ENCODE results near the gene LSMEM2. TPM values are rescaled to one million over a fixed set of nuclear protein-coding genes. Genes with fewer than 3 reads are reported as not detected.

Gene LSMEM2
- not detected in 2 replicates for total RNA-seq

DNA sequence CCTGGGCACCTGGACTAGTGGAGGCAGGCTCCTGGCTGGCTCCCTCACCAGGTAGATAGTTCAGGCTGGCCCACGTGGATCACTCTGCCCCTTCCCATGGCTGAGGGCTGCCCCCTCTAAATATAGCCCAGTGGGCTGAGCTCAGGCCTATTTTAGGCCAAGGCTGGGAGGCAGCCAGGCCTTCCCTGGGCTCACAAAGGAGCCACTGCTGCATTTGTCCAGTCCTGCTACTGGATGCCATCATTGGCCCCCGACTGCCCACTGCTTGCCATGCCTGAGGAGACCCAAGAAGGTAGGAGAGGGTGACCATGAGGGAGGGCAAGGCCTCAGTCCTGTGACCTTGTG is at the start of gene LSMEM2:
Gene LSMEM2 (plus strand): TSS at position 208 of the 345 bp plus-strand sequence. CDS start 27 bp downstream, at position 235.

DNA sequence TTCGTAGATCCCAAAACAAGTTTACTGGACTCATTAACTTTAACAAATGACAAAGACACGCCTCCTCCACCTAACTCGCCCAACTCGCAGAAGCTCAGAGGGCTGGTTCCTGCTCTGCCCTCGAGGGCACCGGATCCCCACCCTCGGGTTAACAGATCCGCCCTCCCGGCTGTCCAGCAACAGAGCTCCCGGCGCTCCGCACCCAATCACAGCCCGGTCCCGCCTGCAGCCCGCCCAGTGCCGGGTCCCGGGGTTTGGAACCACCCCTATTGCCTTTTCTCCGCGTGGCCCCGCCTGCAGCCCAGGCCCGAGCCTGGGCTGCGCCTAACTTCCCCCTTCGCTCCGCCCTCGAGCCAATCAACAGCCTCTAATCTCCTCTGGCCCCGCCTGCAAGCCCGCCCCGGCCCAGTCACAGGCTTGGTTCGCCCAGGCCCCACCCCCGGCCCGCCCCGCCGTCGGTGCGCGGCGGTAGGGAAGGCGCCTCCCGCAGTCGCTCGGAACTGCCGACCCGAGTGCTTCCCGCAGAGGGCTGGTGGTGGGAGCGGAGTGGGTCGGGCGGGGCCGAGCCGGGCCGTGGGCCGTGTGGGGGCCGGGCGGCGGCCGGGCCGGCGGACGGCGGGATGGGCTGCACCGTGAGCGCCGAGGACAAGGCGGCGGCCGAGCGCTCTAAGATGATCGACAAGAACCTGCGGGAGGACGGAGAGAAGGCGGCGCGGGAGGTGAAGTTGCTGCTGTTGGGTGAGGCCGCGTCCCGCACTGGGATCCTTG is 43.0 kb upstream of the LSMEM2 start, which contains the start of gene GNAI2:
Gene GNAI2 (plus strand): TSS at position 489 of the 768 bp plus-strand sequence. CDS start 132 bp downstream, at position 621.

GRCh38 chr3:50268703-50269451 is 10.0 kb upstream of the LSMEM2 start, which contains the start of gene SEMA3B:
Gene SEMA3B, plus strand, starts transcription at chr3:50269147. Its CDS starts 94 bp downstream, at chr3:50269241.

DNA sequence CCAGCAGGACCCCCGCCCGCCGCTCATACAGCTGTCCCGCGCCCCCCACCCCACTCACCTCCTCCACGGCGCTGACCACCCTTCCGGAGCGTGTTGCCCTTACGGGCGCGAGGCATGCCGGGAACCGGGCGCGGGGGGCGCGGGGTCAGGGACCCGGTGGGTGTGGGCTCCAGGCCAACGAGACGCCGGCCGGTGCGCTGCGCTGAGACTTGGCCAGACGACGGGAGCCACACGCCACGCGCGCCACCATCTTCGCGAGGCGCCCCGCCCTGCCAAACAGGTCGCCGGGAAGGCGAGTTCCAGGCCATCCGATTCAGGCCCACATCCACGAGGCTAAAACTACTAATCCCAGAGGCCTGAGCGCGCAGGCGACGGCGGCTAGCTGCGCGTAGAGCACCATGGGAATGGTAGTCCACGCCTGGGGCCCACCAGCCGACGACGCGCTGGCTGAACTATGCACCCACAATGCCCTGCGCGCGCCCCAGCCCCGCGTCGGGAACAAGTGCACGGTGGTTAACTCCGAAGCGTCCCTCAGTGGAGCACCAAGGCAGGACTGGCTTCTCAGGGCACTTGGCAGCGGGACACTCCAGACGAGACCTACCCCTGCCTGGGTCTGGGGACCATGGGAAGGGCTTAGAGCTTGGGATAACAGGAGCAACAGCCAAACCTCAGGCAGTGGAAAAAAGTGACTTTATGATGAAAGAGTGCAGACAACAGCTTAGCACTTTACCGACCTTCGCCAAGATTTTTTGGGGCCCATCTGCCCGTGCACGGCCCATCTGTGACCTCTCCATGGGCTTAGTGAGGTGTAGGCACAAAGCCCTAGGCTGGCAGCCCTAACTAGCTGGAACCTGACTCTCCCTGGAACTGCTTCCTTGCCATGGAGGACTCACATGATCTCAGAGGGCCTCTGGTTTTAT is 13.5 kb downstream of the LSMEM2 start, which contains the start of gene IFRD2:
Gene IFRD2 (minus strand): TSS at position 271 of the 920 bp plus-strand sequence. CDS start 155 bp downstream, at position 116.

DNA sequence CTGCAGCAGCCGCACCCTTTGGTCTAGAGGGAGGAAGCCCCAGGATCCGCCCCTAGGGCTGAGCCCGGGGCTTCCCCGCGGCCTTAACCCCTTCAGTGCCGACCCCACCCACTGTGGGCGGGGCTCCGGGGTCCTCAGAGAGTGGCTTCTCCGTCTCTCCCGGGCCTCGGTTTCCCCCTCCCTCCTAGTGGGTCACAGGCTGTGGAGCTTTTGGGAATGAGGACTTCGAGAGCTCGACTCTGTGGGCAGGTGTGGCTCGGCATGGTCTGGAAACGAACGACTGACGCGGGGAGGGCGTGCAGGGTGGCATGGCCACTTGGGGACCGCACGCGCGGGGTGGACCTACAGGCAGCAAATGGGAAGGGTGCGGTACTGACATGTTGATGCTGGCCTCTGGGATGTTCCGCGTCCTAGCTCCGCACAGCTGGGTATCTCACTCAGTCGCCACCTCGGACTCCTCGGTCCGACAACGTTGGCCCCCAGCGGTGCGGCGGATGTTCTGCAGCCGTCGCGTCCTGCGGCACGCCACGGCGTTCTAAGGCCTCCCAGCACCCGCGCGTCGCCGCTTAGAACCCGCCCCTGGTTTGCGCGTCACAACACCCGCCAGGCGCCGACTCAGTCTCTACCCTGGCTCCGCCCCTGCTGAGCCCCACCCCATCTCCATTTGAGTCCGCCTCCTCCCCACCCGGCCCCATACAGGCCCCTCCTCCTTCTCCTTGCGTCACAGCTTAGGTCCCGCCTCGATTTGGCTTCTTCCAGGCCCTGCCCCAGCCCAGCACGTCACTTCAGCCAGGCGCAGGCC is 20.1 kb downstream of the LSMEM2 start, which contains the start of the genes HYAL3 and NAA80:
Gene HYAL3 (minus strand): TSS at position 570 of the 802 bp plus-strand sequence. CDS start 3,803 bp downstream, outside the sequence.
Gene NAA80 (minus strand): TSS at position 570 of the 802 bp plus-strand sequence. CDS start 1,942 bp downstream, outside the sequence.

GRCh38 chr3:50303013-50303815 is 24.3 kb downstream of the LSMEM2 start, which contains the start of gene HYAL1:
Gene HYAL1, minus strand, starts transcription at chr3:50303574. Its CDS starts 618 bp downstream, at chr3:50302956.

GRCh38 chr3:50322386-50323091 is 43.7 kb downstream of the LSMEM2 start, which contains the start of gene HYAL2:
Gene HYAL2, minus strand, starts transcription at chr3:50322745. Its CDS starts 2,256 bp downstream, at chr3:50320489.

GRCh38 chr3:50327943-50328691 is 49.2 kb downstream of the LSMEM2 start, which contains the start of gene TUSC2:
Gene TUSC2, minus strand, starts transcription at chr3:50328223. Its CDS starts 124 bp downstream, at chr3:50328099.

Other genes with a start within 250 kb of the LSMEM2 start
- gene RBM5, start 190.2 kb upstream of the LSMEM2 start, total RNA-seq, result 146 and 200 TPM in 2 replicates
- gene SEMA3F, start 123.8 kb upstream of the LSMEM2 start, total RNA-seq, result 3.6 and 4.5 TPM in 2 replicates
- not detected in 2 replicates for gene GNAT1, start 87.5 kb upstream of the LSMEM2 start, total RNA-seq
- not detected in 2 replicates for gene SLC38A3, start 73.8 kb upstream of the LSMEM2 start, total RNA-seq
- gene GNAI2, start 42.9 kb upstream of the LSMEM2 start, total RNA-seq, result 387 and 426 TPM in 2 replicates
- gene SEMA3B, start 9.9 kb upstream of the LSMEM2 start, total RNA-seq, result 2.4 and 4.6 TPM in 2 replicates
- gene IFRD2, start 13.3 kb downstream of the LSMEM2 start, total RNA-seq, result 48.2 and 49.1 TPM in 2 replicates
- 2.1 and 3.8 TPM in 2 replicates for gene HYAL3, start 20.3 kb downstream of the LSMEM2 start, total RNA-seq
- gene NAA80, start 20.3 kb downstream of the LSMEM2 start, total RNA-seq, result 7.6 and 9.4 TPM in 2 replicates
- 0.49 and 0.65 TPM in 2 replicates for gene HYAL1, start 24.5 kb downstream of the LSMEM2 start, total RNA-seq
- 35.0 and 37.5 TPM in 2 replicates for gene HYAL2, start 43.7 kb downstream of the LSMEM2 start, total RNA-seq
- 13.8 and 15.9 TPM in 2 replicates for gene TUSC2, start 49.1 kb downstream of the LSMEM2 start, total RNA-seq
- gene RASSF1, start 61.7 kb downstream of the LSMEM2 start, total RNA-seq, result 30.8 and 37.2 TPM in 2 replicates
- 0.65 and 2.1 TPM in 2 replicates for gene ZMYND10, start 66.6 kb downstream of the LSMEM2 start, total RNA-seq
- 19.1 TPM in 2 replicates for gene NPRL2, start 71.7 kb downstream of the LSMEM2 start, total RNA-seq
- gene CYB561D2, start 71.8 kb downstream of the LSMEM2 start, total RNA-seq, result 19.1 and 21.9 TPM in 2 replicates
- gene TMEM115, start 80.4 kb downstream of the LSMEM2 start, total RNA-seq, result 70.3 and 75.8 TPM in 2 replicates
- gene CACNA2D2, start 224.5 kb downstream of the LSMEM2 start, total RNA-seq, result 0.12 TPM in 1 of 2 replicates, not detected in the other